Activated CD4-positive, CD25-positive, alpha-beta regulatory T cell treated with anti-CD3 and anti-CD28 coated beads, Interleukin-2, amount 50 U/mL, for 24 hours (primary cell): ENCODE results near the gene TASP1.
"Not testable (repeated sequence)": the region's sequence is repeated elsewhere in the genome, so short reads cannot be mapped to it uniquely, and the experiment has no call there.

Source experiments
- ATAC-seq, 2 donors: fragments of 150-1000 bp; cut with Tn5 transposase; one replicate each; pipeline ENCODE4 v1.10.0; 2021; ENCODE audit warnings: mild to moderate bottlenecking in 1 of 2, moderate library complexity in 1 of 2

TASP1 gene

GRCh38 chr20:13648291-13649228, 9.8 kb upstream of the TASP1 start:
- ATAC-seq: no peak

GRCh38 chr20:13644010-13644409, 5.3 kb upstream of the TASP1 start:
- no peak for ATAC-seq

- ATAC-seq: no peak
Observed at GRCh38 chr20:13639150-13639497, 392 bp upstream of the TASP1 start.

GRCh38 chr20:13638162-13638495, 603 bp downstream of the TASP1 start:
- ATAC-seq: no peak

GRCh38 chr20:13632431-13632830, 6.3 kb downstream of the TASP1 start:
- ATAC-seq: no peak

GRCh38 chr20:13627525-13627924, 11.2 kb downstream of the TASP1 start:
- not testable (repeated sequence) for ATAC-seq

GRCh38 chr20:13626724-13627123, 12.0 kb downstream of the TASP1 start:
- no peak for ATAC-seq

- ATAC-seq: no peak
Observed at GRCh38 chr20:13625304-13625979, 13.3 kb downstream of the TASP1 start.

GRCh38 chr20:13619415-13619814, 19.3 kb downstream of the TASP1 start:
- ATAC-seq: not testable (repeated sequence)

- ATAC-seq: not testable (repeated sequence)
Observed at GRCh38 chr20:13618456-13618855, 20.3 kb downstream of the TASP1 start.

GRCh38 chr20:13617585-13617984, 21.1 kb downstream of the TASP1 start:
- not testable (repeated sequence) for ATAC-seq

- ATAC-seq: not testable (repeated sequence)
Observed at GRCh38 chr20:13616713-13617112, 22.0 kb downstream of the TASP1 start.

GRCh38 chr20:13613917-13614316, 24.8 kb downstream of the TASP1 start:
- ATAC-seq: no peak

GRCh38 chr20:13611611-13612125, 27.1 kb downstream of the TASP1 start:
- ATAC-seq: no peak

GRCh38 chr20:13610184-13610583, 28.5 kb downstream of the TASP1 start:
- no peak for ATAC-seq

GRCh38 chr20:13608066-13608465, 30.7 kb downstream of the TASP1 start:
- no peak for ATAC-seq

GRCh38 chr20:13593423-13593822, 45.3 kb downstream of the TASP1 start:
- ATAC-seq: not testable (repeated sequence)

- ATAC-seq: no peak
Observed at GRCh38 chr20:13588049-13588448, 50.7 kb downstream of the TASP1 start.

GRCh38 chr20:13587370-13587769, 51.4 kb downstream of the TASP1 start:
- ATAC-seq: no peak

- ATAC-seq: no peak
Observed at GRCh38 chr20:13586133-13586532, 52.6 kb downstream of the TASP1 start.

- no peak for ATAC-seq
Observed at GRCh38 chr20:13581451-13581850, 57.3 kb downstream of the TASP1 start.

- no peak for ATAC-seq
Observed at GRCh38 chr20:13580707-13581106, 58.0 kb downstream of the TASP1 start.

- ATAC-seq: no peak
Observed at GRCh38 chr20:13574071-13574470, 64.7 kb downstream of the TASP1 start.

- no peak for ATAC-seq
Observed at GRCh38 chr20:13571662-13572061, 67.1 kb downstream of the TASP1 start.
